Tibial nerve (tissue), 4 donors: ENCODE results near the gene ANKH.

Experiments
- EP300 ChIP-seq, 2 donors: sonication (generic); formaldehyde crosslinking; IDR thresholded peaks; one replicate each; pipeline ENCODE4 v1.6.1; 2017; ENCODE audit warnings: antibody characterized with exemption in 2 of 2, mild to moderate bottlenecking in 1 of 2
- POLR2A ChIP-seq, 2 donors: fragments of 450-650 bp; IDR thresholded peaks; one replicate each; pipeline ENCODE4 v1.6.1; 2017; ENCODE audit warnings: antibody characterized with exemption in 2 of 2, mild to moderate bottlenecking in 2 of 2, moderate library complexity in 2 of 2
- TF ChIP-seq, protein P1 (sequence below), 5 experiments: fragments of 200-600 bp in 3 of 5; fragments of 450-650 bp in 2 of 5; sonication (generic) in 3 of 5; IDR thresholded peaks; one replicate each; pipeline ENCODE4 v1.5.1; 2016 to 2019; ENCODE audit warnings: antibody characterized with exemption in 5 of 5, mild to moderate bottlenecking in 3 of 5, moderate library complexity in 2 of 5

DNA sequence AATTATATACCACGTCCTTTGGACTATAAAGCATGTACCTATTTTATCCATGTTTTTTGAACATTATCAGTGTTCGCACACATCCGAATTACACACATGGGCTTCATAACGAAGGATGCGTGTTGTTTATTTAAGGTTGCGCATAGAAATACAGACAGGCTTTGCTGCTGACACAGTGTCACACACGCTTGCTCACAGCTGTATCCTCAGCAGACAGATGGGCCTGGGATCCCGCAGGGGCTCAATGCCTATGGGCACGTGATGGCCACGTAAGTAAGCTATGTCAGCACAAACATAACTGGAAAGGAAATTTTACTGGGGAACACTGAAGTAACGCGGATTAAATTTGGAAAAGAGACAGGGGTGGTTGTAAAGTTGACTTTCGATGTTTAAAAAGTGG lies 130.4 kb downstream of the ANKH start:
- TF ChIP-seq, protein P1, sequence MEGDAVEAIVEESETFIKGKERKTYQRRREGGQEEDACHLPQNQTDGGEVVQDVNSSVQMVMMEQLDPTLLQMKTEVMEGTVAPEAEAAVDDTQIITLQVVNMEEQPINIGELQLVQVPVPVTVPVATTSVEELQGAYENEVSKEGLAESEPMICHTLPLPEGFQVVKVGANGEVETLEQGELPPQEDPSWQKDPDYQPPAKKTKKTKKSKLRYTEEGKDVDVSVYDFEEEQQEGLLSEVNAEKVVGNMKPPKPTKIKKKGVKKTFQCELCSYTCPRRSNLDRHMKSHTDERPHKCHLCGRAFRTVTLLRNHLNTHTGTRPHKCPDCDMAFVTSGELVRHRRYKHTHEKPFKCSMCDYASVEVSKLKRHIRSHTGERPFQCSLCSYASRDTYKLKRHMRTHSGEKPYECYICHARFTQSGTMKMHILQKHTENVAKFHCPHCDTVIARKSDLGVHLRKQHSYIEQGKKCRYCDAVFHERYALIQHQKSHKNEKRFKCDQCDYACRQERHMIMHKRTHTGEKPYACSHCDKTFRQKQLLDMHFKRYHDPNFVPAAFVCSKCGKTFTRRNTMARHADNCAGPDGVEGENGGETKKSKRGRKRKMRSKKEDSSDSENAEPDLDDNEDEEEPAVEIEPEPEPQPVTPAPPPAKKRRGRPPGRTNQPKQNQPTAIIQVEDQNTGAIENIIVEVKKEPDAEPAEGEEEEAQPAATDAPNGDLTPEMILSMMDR (IDR thresholded peaks at IDR 0.05) = no peak
- TF ChIP-seq POLR2A (IDR thresholded peaks at IDR 0.05) (no peak), EP300 (IDR thresholded peaks at IDR 0.05) (no peak)
